Skin of body (tissue), 2 donors: ENCODE data around the gene HSPB3. TPM values are rescaled to one million over a fixed set of nuclear protein-coding genes. Genes with fewer than 3 reads are reported as not detected.
A peak's percentile ranks its signal among the peaks of the same experiment; 100 is the strongest.
"Not testable (repeated sequence)": the region's sequence is repeated elsewhere in the genome, so short reads cannot be mapped to it uniquely, and the experiment has no call there.

Experiments
- DNase-seq: peaks from one replicate; lab custom pipeline; 2025; lab: John Stamatoyannopoulos, UW
- total RNA-seq: library from RNA; depleted of rRNA; stranded (reverse); fragments of >200 nt; gene quantifications from one replicate; pipeline ENCODE4 v1.2.3, GENCODE V29; 2014

Gene HSPB3
- total RNA-seq, 1 donor from 2014 or later: 15.3 TPM

- no peak for DNase-seq
Measured at GRCh38 chr5:54454602-54455001, 897 bp upstream of the HSPB3 start.

GRCh38 chr5:54457094-54457862 lies 1.8 kb downstream of the HSPB3 start:
- peak; percentile 87 for DNase-seq

- no peak for DNase-seq
Measured at GRCh38 chr5:54458221-54458620, 2.7 kb downstream of the HSPB3 start.

- no peak for DNase-seq
Measured at GRCh38 chr5:54460181-54460919, 4.9 kb downstream of the HSPB3 start.

- DNase-seq: no peak
Measured at GRCh38 chr5:54462281-54462680, 6.8 kb downstream of the HSPB3 start.

- DNase-seq: no peak
Measured at GRCh38 chr5:54463713-54464112, 8.2 kb downstream of the HSPB3 start.

GRCh38 chr5:54469622-54470021 lies 14.1 kb downstream of the HSPB3 start:
- DNase-seq: no peak

- peak; percentile 90 for DNase-seq
Measured at GRCh38 chr5:54470128-54470527, 14.6 kb downstream of the HSPB3 start.

- peak; percentile 59 for DNase-seq
Measured at GRCh38 chr5:54470677-54471076, 15.2 kb downstream of the HSPB3 start.

GRCh38 chr5:54471398-54471797 lies 15.9 kb downstream of the HSPB3 start:
- no peak for DNase-seq

GRCh38 chr5:54476682-54477081 lies 21.2 kb downstream of the HSPB3 start:
- no peak for DNase-seq

GRCh38 chr5:54477941-54478478 lies 22.5 kb downstream of the HSPB3 start:
- no peak for DNase-seq

- no peak for DNase-seq
Measured at GRCh38 chr5:54480296-54480695, 24.8 kb downstream of the HSPB3 start.

- no peak for DNase-seq
Measured at GRCh38 chr5:54484219-54484894, 28.9 kb downstream of the HSPB3 start.

- not testable (repeated sequence) for DNase-seq
Measured at GRCh38 chr5:54485659-54486058, 30.2 kb downstream of the HSPB3 start.

- DNase-seq: not testable (repeated sequence)
Measured at GRCh38 chr5:54489648-54489979, 34.1 kb downstream of the HSPB3 start.

GRCh38 chr5:54491326-54491725 lies 35.8 kb downstream of the HSPB3 start:
- no peak for DNase-seq

GRCh38 chr5:54492178-54492577 lies 36.7 kb downstream of the HSPB3 start:
- no peak for DNase-seq

GRCh38 chr5:54495027-54495426 lies 39.5 kb downstream of the HSPB3 start:
- DNase-seq: no peak
